ENCODE data around the gene HSD3B7.

The HSD3B7 gene

GRCh38 chr16:31031276-31031675, 46.3 kb downstream of the HSD3B7 start:
- DNase-seq, result no peak

- DNase-seq, result peak; percentile 99
These were observed 48.0 kb downstream of the HSD3B7 start, which contains the start of gene STX4 for GRCh38 chr16:31032736-31033708. Gene STX4, plus strand, starts transcription at chr16:31033558. Its CDS starts 248 bp downstream, at chr16:31033806.

GRCh38 chr16:31033709-31034492, 48.9 kb downstream of the HSD3B7 start:
- peak; percentile 96 for DNase-seq

GRCh38 chr16:31036691-31037090, 51.7 kb downstream of the HSD3B7 start:
- DNase-seq, result no peak
